CD4-positive, alpha-beta T cell treated with Interleukin-21 for 1 hour (primary cell): Measurements from ENCODE around the gene PLXNC1.

Experiments
- DNase-seq: peaks from one replicate; pipeline ENCODE4 v3.0.0-alpha.2; 2020

Gene PLXNC1

GRCh38 chr12:94139816-94140215, 8.6 kb upstream of the PLXNC1 start:
- DNase-seq = no peak

GRCh38 chr12:94140556-94140955, 7.8 kb upstream of the PLXNC1 start:
- peak; percentile 56 for DNase-seq

DNA sequence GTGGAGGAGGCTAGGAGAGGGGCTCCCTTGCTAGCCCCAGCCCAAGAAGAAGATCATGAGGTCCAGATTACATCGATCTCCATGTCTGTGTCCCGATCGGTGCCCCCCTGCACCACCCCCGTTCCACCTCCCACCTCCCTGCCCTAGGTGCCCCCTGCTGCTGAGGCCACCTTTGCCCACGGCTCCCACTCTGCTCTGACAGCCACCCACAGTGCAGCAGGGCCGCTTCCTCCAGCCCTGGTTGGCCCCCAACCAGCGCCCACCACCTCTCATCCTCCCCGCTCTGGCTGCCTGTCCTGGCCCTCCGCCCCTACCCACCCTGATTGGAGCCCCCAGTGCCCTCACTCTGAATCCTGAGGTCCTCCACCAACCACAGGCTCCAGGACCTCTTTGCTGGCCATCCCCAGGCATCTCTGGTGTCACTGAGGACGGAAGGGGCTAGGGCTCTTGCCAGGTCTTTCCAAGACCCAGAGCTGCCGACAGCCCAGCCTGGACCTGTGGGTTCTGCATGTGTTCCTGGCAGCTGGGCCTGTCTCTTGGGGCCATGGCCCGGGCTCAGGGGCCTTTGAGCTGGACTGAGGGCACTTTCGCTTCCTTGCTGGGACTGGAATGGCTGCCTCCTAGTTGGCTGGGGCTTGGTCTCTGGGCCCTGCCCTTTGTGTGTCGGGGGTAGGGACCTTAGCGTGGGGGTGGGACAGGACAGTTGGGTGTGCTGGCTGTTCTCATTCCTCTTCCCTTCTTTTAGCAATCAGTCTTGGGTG, 7.2 kb upstream of the PLXNC1 start:
- DNase-seq = no peak

GRCh38 chr12:94141892-94142291, 6.5 kb upstream of the PLXNC1 start:
- no peak for DNase-seq

DNA sequence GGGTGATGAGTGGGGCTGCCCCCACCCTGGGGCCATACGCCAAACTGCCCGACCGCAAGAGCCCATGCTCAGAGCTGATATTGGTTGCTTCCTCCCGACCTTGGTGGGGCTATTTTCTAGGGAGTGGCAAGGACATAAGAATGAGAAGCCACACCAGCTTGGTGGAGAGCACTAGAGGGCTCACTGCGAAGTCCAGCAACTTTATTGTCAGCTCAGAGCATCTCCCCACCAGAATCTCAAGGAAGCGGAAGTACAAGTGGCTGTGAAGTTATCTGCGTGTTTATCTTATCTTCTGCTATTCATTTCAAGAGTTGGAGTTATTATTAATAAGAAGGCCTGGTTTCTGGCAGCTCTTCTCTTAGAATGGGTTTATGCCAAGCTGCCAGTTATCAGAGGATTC, 4.9 kb upstream of the PLXNC1 start:
- no peak for DNase-seq

- no peak for DNase-seq
These were observed 4.4 kb upstream of the PLXNC1 start for GRCh38 chr12:94143951-94144350.

DNA sequence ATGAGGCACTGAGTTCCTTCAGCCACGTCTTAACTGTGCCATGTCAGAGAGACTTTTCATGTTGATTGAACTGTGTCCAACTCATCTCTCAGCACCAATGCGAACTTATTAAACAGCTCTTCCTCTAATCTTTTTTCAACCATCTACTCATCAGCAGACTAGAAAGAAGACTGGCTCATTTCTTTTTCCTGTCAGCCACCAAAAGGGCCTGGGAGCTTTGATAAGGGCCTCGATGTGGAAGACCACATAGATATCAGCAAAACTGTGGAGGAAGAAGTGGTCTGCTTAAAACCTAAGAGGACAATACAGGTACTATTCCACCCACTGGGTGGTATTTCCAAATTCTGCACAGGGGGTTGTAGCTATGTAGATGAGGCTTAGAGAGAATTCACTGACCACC, 3.6 kb upstream of the PLXNC1 start:
- DNase-seq = no peak

GRCh38 chr12:94145191-94145983, 3.0 kb upstream of the PLXNC1 start:
- peak; percentile 34 for DNase-seq

GRCh38 chr12:94146166-94146936, 2.0 kb upstream of the PLXNC1 start:
- DNase-seq = no peak

DNA sequence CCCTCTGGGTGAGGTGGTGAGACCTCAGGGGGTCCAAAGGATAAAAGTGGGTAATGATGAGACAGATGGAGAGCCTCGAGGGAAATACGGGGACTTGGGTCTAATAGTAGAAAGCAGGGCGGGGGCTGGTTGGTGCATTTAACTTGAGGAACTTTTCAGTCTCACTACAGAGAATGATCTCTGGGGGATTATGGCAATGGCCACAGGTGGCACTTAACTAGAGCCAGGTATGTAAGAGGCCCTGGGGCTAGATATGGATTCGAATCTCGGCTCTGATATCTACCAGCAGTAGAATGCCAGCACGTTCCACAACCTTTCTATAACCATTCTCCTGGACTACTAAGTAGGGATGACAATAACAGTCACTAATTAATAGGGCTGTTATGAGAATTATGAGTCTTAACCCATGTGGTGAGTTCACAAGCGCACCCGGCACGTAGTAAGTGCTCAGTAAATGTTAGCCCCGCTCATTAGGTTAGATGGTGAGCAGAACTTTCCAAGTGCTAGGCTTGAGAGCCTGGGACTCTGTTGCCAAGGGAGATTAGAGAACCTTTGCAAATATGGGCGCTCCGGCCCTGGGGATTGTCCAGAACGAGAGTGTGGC, 888 bp upstream of the PLXNC1 start:
- DNase-seq = no peak

DNA sequence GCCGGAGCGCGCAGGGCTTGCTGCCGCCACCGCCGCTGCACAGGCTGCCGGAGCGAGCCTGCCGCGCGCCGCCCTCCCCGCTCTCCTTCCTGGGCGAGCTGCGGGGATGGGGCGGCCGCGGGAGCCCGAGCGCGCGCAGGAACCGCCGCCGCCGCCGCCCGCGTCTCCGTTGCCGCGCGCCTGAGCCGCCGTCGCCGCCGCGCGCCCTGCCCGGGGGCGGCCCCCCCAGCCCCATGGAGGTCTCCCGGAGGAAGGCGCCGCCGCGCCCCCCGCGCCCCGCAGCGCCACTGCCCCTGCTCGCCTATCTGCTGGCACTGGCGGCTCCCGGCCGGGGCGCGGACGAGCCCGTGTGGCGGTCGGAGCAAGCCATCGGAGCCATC, 352 bp downstream of the PLXNC1 start:
- DNase-seq = no peak

GRCh38 chr12:94149119-94149780, 873 bp downstream of the PLXNC1 start:
- peak; percentile 39 for DNase-seq

DNA sequence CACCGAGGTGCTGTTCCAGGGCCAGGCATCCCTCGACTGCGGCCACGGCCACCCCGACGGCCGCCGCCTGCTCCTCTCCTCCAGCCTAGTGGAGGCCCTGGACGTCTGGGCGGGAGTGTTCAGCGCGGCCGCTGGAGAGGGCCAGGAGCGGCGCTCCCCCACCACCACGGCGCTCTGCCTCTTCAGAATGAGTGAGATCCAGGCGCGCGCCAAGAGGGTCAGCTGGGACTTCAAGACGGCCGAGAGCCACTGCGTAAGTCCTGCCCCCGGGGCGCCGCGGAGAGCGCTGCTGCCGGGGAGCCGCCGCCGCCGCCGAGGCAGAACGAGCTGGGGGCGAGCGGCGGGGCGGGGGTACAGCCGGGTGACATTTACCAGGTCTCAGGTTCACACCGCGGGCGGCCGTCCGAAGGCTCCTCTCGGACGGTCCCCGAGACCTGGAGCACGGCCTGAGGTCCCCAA, 1.4 kb downstream of the PLXNC1 start:
- DNase-seq = no peak

DNA sequence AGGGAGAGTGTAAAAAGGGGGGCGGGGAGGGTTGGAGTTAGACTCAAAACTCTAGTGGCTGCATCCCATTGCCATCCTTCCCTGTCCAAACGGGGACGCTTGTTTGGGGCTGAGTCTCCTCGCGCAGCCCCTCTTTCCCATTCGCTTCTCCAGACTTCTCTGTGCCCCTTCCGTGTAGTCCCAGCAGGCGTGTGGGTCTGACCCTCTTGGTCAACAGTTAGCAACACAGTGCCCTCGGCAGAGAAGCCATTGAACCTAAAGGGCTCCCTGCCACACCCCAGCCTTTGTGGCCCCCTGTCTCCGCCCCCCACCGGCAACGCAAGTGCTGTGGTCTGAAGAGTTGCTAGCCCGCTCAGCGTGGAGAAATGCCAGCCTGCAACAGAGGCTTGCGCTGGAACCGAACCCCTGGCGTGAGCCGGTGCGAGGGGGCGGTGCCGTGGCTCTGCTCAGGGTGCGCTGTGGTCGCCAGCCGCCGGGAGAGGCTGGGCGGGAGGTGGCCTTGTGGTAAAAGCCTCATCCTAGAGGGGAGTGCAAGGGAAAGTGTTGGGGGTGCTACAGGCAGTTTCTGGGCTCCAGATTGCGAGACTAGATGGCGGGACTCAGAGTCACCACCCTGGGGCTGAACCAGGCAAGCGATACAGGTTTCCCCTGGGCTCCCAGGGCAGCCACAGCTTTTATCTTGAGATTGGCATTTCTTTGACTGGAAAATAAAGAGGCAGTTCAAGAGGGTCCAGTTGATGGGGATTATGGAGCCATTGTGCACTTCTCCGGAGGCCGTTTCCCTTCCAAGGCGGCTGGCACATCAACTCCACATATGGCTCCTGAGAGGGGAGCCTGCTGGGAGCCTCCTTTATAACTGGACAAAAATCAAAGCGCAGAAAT, 2.1 kb downstream of the PLXNC1 start:
- DNase-seq = peak; percentile 48

GRCh38 chr12:94151582-94151981, 3.2 kb downstream of the PLXNC1 start:
- DNase-seq = no peak

- DNase-seq = no peak
These were observed 4.1 kb downstream of the PLXNC1 start for GRCh38 chr12:94152292-94153078.

DNA sequence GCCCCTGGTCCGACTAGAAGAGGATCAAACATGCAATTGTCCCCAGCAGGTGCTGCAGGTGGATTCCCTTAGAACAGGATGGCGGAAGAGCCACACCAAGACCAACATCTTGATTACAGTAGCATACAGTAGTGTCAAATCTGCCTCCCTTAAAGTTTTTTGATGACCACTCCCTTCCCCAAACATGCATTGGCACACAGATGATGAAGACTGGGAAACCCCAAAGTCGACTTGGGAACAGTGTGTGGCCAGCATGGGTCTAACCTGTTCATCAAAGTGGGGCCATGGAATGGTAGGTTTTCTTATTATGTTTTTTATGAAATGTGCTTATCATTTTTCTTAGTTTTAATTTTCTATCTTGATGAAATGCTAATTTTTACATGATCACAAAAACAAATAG, 8.8 kb downstream of the PLXNC1 start:
- no peak for DNase-seq

GRCh38 chr12:94157981-94158411, 9.6 kb downstream of the PLXNC1 start:
- DNase-seq = no peak

DNA sequence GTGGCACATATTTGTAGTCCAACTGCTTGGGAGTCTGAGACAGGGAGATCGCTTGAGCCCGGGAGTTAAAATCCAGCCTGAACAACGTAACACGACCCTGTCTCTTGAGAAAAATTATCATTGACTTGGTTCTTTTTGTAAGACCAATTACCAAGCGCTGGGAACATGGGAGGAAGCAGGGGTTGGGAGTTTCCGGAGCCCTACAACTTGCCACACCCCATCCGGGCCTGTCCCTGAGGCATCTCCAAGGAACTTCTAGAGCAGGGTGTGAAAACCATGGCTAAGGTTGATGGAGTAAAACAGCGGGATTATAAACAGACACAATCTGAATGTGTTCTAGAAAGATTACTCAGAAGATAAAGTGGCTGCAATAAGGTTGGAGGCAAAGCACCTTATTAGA, 10.3 kb downstream of the PLXNC1 start:
- DNase-seq = no peak

DNA sequence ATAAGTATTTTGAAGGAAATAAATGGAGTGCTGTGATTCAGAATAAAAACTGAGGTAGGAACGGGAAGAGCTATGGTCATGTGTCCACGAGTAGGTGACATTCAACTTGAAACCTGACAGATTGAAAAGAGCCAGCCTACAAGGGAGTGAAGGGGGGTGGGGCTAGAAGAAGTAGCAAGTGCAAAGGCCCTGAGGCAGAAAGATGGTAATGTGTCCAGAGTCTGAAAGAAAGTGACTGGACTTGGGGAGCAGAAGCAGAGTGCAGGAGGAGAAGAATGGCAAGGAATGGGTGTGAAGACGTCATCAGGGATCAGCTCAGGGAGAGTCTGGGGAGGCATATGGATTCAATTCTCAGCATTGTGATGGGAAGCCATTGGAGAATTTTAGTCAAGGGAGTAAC, 13.7 kb downstream of the PLXNC1 start:
- DNase-seq = no peak

DNA sequence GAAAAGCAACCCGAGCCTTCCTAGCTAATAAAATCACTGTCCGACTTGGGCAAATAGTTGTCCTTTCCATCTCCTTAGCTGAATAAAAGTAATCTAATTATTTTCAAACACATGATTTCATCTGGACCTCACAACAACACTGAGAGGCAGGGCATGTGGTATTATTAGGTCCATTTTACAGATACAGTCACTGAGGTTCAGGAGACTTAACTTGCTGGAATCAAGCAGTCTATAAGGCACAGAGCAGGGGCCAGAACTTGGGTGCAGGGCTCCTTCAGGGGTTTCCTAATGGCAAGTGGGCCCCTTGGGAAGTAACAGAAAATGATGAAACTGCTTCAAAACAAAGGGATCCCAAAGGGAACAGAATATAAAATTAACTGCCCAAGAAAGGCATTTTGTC, 15.5 kb downstream of the PLXNC1 start:
- no peak for DNase-seq
